Activated B cell treated with CpG ODN at 0.5 μM for 24 hours (primary cell): ENCODE results near the gene POLDIP2. TPM values are rescaled to one million over a fixed set of nuclear protein-coding genes. Genes with fewer than 3 reads are reported as not detected.

Source experiments
- ATAC-seq: fragments of 200-7000 bp; cut with Tn5 transposase; one replicate; pipeline ENCODE4 v1.10.0; 2021; ENCODE audit warnings: low read depth, mild to moderate bottlenecking, moderate library complexity
- CTCF ChIA-PET: fragments of 350-600 bp; sonication (Branson Sonifier 250); formaldehyde crosslinking; loops from one replicate; lab custom pipeline; 2021; ENCODE audit warnings: antibody characterized with exemption; lab: Charles Lee
- POLR2A ChIA-PET: fragments of 350-600 bp; sonication (Branson Sonifier 250); formaldehyde crosslinking; loops from one replicate; lab custom pipeline; 2021; ENCODE audit warnings: antibody characterized with exemption; lab: Charles Lee
- DNase-seq: peaks from one replicate; pipeline ENCODE4 v3.0.0; 2022
- H3K27ac Mint-ChIP-seq: one replicate; pipeline ENCODE4 v1.8.0; 2020; ENCODE audit warnings: mixed read lengths
- H3K27me3 Mint-ChIP-seq: one replicate; pipeline ENCODE4 v1.8.0; 2021; ENCODE audit warnings: mixed read lengths
- H3K36me3 Mint-ChIP-seq: one replicate; pipeline ENCODE4 v1.8.0; 2021; ENCODE audit warnings: low read depth, mixed read lengths
- H3K4me1 Mint-ChIP-seq: one replicate; pipeline ENCODE4 v1.8.0; 2021; ENCODE audit warnings: mixed read lengths
- H3K4me3 Mint-ChIP-seq: one replicate; pipeline ENCODE4 v1.8.0; 2020; ENCODE audit warnings: mild to moderate bottlenecking, mixed read lengths
- H3K9me3 Mint-ChIP-seq: one replicate; pipeline ENCODE4 v1.8.0; 2020; ENCODE audit warnings: mixed read lengths
- intact Hi-C: fragments of 100-400 bp; cut with micrococcal nuclease; formaldehyde crosslinking; loops from one replicate; pipeline ENCODE4 v1.15.1; 2024
- total RNA-seq: library from RNA; stranded (reverse); gene quantifications from 2 replicates; pipeline ENCODE4 v1.2.3, GENCODE V29; 2022
- TF ChIP-seq, protein P1 (sequence below): fragments of 200-600 bp; IDR thresholded peaks from one replicate; pipeline ENCODE4 v1.8.0; 2022; ENCODE audit warnings: antibody characterized with exemption, mild to moderate bottlenecking

Gene POLDIP2
- total RNA-seq, 1 donor from 2014 or later: 60.5 TPM

DNA sequence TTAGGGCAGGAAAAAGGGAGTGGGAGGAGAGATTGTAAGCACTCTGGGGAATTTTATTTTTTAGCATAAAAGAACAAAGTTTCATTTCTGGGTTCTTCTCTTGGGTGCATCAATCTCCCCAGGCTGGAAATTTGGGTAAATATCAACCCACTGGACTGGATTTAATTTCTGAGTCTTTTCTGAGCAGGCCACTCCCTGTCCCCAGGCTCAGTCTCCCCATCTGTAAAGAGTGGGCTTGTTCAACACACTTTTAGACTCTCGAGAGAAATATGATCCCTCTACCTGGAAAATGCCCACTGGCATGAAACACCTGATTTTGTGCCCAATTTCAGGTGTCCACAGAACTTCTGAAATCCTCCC lies 13.4 kb upstream of the POLDIP2 start:
- DNase-seq (no peak), ATAC-seq (no peak)
- Mint-ChIP-seq H3K9me3 (no peaks in the 10 kb centered on the region), H3K4me1 (peaks cover 23% of the 10 kb centered on the region), H3K27me3 (no peaks in the 10 kb centered on the region), H3K27ac (peak overlapping the region; percentile 85), H3K4me3 (peak overlapping the region; percentile 94), H3K36me3 (peaks cover 3% of the 10 kb centered on the region)
- ChIA-PET POLR2A (interaction anchor here (0.8 to 2.5 kb wide), 3 partner anchors 9 to 35 kb away, joined by 3 to 20 read pairs (median 13); partner anchors contain the start of genes IFT20, POLDIP2 and TNFAIP1), CTCF (interaction anchor here (0.8 to 1.3 kb wide), 2 partner anchors 38 to 46 kb away, joined by 3 to 7 read pairs; no protein-coding TSS in a partner anchor)
- intact Hi-C loops: loop anchor here (1.0 to 5.0 kb wide), 4 partner anchors 13 to 53 kb away; partner anchors contain the start of genes IFT20, POLDIP2, SLC46A1 and TMEM97
- TF ChIP-seq, protein P1, sequence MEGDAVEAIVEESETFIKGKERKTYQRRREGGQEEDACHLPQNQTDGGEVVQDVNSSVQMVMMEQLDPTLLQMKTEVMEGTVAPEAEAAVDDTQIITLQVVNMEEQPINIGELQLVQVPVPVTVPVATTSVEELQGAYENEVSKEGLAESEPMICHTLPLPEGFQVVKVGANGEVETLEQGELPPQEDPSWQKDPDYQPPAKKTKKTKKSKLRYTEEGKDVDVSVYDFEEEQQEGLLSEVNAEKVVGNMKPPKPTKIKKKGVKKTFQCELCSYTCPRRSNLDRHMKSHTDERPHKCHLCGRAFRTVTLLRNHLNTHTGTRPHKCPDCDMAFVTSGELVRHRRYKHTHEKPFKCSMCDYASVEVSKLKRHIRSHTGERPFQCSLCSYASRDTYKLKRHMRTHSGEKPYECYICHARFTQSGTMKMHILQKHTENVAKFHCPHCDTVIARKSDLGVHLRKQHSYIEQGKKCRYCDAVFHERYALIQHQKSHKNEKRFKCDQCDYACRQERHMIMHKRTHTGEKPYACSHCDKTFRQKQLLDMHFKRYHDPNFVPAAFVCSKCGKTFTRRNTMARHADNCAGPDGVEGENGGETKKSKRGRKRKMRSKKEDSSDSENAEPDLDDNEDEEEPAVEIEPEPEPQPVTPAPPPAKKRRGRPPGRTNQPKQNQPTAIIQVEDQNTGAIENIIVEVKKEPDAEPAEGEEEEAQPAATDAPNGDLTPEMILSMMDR: no peak

DNA sequence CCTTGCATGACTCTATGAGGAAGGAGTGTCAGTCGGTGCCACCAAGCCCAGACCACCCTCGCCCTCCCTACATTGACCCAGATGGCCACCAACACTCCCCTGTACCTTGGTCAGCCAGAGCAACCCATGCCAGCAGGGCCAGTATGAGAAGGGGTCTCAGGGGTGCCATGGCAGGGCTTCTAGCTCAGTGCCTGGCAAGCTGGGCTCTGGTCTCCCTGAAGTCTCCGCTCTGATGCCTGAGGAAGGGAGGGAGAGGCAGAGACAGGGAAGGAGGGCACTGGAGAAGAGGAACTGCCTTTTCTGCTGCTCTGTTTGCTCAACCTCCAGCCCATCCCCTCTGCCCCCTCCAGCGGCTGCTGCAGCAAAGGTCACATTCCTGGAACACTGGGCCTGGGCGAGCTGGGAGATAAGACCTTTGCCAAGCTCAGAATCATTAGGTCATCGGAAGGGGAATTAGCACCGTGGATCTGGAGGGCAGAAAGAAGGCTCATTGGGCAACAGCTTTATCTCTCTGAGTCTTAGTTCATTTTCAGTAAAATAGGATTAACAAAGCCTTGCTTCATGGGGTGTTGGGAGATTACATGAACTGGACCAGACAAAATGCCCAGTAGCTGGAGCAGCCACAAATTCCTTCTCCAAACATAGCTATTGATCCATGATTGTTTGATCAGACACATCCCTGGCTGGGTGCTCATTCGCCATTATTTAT lies 12.9 kb upstream of the POLDIP2 start, which contains the start of gene VTN:
VTN (minus strand) TSS at position 273 of the 709 bp plus-strand sequence; CDS start at position 169, 104 bp downstream.
- TF ChIP-seq, protein P1: no peak
- Mint-ChIP-seq H3K27ac (peak within 1 kb of the TSS; percentile 85), H3K36me3 (peaks cover 3% of the 10 kb centered on the region), H3K4me3 (peak within 1 kb of the TSS; percentile 94), H3K4me1 (peaks cover 23% of the 10 kb centered on the region), H3K9me3 (no peaks in the 10 kb centered on the region), H3K27me3 (no peaks in the 10 kb centered on the region)
- DNase-seq (no peak), ATAC-seq (no peak)
- intact Hi-C loops: loop anchor here (5.0 kb wide), 1 partner anchor 53 kb away; the partner anchor contains the start of gene TMEM97
- ChIA-PET POLR2A (interaction anchor here (0.8 to 2.5 kb wide), 3 partner anchors 8 to 35 kb away, joined by 3 to 20 read pairs (median 13); partner anchors contain the start of genes IFT20, POLDIP2 and TNFAIP1), CTCF (interaction anchor here (0.8 to 1.3 kb wide), 2 partner anchors 37 to 47 kb away, joined by 3 to 7 read pairs; no protein-coding TSS in a partner anchor)

DNA sequence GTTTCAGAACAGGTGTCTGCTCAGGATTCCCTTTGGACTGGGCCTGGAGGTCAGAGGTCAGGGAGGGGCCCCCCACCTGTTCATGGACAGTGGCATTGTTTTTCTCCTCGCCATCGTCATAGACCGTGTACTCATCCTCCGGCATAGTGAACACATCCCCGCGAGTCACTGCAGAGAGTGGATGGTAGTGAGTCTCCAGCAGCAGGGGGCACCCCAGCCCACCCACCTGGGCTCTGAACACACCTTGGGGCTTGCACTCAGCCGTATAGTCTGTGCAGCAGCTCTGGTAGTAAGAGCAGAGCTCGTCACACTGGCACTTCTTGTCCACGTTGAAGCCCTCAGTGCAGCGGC lies 12.3 kb upstream of the POLDIP2 start:
- peaks cover 23% of the 10 kb centered on the region for H3K4me1 Mint-ChIP-seq
- intact Hi-C loops: loop anchor here (5.0 kb wide), 1 partner anchor 52 kb away; the partner anchor contains the start of gene TMEM97
- no peaks in the 10 kb centered on the region for H3K27me3 Mint-ChIP-seq
- no peaks in the 10 kb centered on the region for H3K9me3 Mint-ChIP-seq
- CTCF ChIA-PET: interaction anchor here (1.3 kb wide), 1 partner anchor 47 kb away, joined by 7 read pairs; no protein-coding TSS in a partner anchor
- H3K4me3 Mint-ChIP-seq: no peak overlapping the region
- ATAC-seq (no peak), DNase-seq (no peak)
- POLR2A ChIA-PET: no interaction called here
- TF ChIP-seq, protein P1: no peak
- no peak overlapping the region for H3K27ac Mint-ChIP-seq
- peaks cover 4% of the 10 kb centered on the region for H3K36me3 Mint-ChIP-seq

DNA sequence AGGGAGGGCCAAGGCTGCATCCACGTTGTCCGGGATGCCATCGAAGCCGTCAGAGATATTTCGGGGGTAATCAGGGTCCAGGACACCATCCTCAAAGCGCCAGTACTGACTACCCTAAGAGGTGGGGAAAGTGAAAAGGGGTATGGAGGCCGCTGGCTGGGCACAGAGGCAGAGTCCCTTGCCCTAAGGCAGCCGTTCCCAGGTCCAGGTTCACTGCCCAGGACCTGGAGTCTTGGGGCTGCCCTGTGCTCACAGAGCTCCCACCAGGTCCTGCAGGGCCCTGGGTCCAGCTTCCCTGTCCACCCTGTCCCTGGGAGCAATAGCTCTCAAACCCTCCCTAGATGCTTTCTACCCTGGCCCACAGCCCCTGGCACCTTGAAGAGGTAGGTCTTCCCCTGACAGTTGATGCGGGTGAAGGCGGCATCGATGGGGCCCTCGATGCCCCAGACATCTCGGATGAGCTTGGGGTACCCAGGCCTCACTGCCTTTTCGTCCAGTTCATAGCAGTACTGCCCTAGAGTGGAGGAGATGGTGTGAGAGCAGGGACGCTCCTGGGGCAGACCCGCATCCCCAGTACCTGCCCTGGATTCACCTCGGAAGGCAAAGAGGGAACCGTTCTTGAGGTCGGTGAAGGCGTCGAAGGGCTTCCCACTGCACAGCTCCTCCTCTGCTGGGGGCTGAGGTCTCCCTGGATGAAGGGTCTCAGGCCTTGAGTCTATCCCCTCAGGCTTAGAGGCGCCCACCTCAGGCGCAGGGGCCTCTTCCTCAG lies 11.8 kb upstream of the POLDIP2 start:
- ChIA-PET CTCF (interaction anchor here (0.8 to 1.3 kb wide), 2 partner anchors 11 to 48 kb away, joined by 3 to 7 read pairs; partner anchors contain the start of gene POLDIP2), POLR2A (interaction anchor here (1.6 kb wide), 1 partner anchor 12 kb away, joined by 4 read pairs; the partner anchor contains the start of gene POLDIP2)
- intact Hi-C loops: no loop called here
- peaks cover 6% of the 10 kb centered on the region for H3K36me3 Mint-ChIP-seq
- H3K4me1 Mint-ChIP-seq: peaks cover 23% of the 10 kb centered on the region
- TF ChIP-seq, protein P1: no peak
- H3K27ac Mint-ChIP-seq: no peak overlapping the region
- no peaks in the 10 kb centered on the region for H3K27me3 Mint-ChIP-seq
- DNase-seq (no peak), ATAC-seq (no peak)
- no peak overlapping the region for H3K4me3 Mint-ChIP-seq
- H3K9me3 Mint-ChIP-seq: no peaks in the 10 kb centered on the region
